GM21447 (cell line): Measurements from ENCODE around the gene R3HDM2.
A peak's percentile ranks its signal among the peaks of the same experiment; 100 is the strongest.

Experiments used
- ATAC-seq: cut with Tn5 transposase; IDR thresholded peaks from one replicate; pipeline ENCODE4 v1.9.1; 2021; ENCODE audit not compliant: unreplicated experiment

R3HDM2 gene

DNA sequence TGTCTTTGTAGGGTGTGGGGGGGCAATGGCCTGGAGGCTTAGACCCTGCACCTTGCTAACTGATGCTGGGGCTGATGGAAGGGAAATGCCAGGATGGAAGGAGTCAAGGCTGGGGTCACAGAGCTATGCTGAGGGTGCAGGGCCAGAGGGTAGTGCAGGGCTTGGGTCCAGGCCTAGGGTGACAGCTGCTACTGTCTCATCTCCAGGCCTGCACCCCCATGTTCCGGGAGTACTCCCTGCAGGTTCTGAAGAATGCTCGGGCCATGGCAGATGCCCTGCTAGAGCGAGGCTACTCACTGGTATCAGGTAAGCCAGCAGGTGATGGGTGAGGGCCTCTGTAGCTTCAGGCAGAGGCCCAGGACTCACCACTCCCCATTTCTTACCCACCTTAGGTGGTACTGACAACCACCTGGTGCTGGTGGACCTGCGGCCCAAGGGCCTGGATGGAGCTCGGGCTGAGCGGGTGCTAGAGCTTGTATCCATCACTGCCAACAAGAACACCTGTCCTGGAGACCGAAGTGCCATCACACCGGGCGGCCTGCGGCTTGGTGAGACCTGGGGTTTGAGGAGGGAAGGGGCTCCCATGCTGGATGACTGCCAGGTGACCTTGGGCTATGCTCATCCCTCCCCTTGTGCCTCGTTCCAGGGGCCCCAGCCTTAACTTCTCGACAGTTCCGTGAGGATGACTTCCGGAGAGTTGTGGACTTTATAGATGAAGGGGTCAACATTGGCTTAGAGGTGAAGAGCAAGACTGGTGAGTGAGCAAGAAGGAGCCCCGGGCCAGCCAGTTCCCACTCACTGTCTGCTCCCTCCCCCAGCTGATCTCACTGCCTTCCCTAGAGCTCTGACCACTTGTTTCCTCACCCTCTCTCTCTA, 197.2 kb downstream of the R3HDM2 start:
- ATAC-seq, result no peak

DNA sequence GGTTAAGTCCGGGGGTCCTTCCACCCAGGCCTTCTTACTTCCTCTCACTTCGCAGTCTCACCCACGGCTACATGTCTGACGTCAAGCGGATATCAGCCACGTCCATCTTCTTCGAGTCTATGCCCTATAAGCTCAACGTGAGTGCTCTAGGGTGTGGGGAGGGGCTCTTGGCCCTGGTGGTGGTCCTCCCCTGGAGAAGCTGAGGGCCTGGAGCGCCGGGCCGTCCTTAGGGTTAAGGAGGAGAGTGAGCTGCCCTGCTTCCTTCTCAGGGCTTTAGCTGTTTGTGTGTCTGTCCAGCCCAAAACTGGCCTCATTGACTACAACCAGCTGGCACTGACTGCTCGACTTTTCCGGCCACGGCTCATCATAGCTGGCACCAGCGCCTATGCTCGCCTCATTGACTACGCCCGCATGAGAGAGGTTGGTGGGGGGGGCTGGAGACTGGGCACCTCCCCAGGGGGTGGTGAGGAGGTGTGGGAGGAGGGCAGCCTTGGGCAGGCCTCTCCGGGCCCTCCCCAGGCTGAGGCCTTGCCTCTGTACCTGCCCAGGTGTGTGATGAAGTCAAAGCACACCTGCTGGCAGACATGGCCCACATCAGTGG, 198.6 kb downstream of the R3HDM2 start:
- ATAC-seq, result no peak

DNA sequence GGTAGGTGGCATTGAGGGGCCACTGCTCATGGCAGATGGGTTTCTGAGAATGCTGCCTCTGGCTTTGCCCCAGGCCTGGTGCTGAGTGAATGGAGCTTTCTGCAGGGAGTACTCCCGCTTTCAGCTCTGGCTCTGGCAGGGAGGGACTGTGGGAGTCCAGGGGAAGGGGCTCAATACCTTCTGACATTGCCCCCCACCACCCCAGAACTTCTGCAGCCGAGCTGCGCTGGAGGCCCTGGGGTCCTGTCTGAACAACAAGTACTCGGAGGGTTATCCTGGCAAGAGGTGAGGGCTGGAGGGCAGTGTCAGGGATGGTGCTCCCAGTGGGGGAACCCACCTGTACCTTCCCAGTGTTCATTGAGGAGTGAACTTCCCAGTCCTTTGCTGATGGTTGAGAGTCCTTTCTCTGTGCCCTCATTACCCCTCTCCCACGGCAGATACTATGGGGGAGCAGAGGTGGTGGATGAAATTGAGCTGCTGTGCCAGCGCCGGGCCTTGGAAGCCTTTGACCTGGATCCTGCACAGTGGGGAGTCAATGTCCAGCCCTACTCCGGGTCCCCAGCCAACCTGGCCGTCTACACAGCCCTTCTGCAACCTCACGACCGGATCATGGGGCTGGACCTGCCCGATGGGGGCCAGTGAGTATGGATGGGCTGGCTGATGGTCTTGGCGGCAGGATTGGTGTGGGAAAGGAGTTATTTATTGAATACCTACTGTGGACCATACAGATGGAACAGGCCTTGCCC, 199.4 kb downstream of the R3HDM2 start:
- ATAC-seq, result no peak

- no peak for ATAC-seq
Observed at GRCh38 chr12:57230381-57231155, 200.3 kb downstream of the R3HDM2 start.

GRCh38 chr12:57229634-57230380, 201.0 kb downstream of the R3HDM2 start, which contains the start of gene SHMT2:
Gene SHMT2 (plus strand): TSS chr12:57229711. CDS start chr12:57229779, 68 bp downstream.
- peak; percentile 57 for ATAC-seq

DNA sequence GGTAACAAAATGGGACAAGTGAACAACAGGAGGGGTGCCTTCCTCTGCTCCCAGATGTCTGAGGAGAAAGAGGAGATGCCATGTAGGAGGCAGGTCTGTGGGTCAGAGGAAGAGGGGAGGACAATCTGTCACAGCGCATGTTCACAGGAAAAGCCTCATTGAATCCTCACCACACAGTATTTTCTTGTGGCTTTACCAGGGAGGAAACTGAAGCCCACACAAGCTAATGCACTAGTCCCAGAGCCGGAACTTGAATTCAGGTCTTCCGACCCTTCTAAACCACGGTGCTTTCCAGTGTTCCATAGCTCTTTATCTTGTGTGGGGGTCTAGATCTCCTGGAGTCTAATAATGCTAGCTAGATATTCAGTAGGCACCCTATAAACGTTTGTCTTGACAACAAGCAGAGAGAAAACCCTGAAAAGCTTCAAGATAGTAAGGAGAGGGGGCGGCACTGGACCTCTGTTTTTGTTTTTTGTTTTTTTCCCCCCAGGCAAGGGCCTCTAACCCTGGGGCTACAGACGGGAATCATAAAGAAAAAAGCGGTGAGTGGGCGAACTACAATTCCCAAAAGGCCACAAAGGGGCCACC, 201.7 kb downstream of the R3HDM2 start:
- ATAC-seq, result peak; percentile 17

DNA sequence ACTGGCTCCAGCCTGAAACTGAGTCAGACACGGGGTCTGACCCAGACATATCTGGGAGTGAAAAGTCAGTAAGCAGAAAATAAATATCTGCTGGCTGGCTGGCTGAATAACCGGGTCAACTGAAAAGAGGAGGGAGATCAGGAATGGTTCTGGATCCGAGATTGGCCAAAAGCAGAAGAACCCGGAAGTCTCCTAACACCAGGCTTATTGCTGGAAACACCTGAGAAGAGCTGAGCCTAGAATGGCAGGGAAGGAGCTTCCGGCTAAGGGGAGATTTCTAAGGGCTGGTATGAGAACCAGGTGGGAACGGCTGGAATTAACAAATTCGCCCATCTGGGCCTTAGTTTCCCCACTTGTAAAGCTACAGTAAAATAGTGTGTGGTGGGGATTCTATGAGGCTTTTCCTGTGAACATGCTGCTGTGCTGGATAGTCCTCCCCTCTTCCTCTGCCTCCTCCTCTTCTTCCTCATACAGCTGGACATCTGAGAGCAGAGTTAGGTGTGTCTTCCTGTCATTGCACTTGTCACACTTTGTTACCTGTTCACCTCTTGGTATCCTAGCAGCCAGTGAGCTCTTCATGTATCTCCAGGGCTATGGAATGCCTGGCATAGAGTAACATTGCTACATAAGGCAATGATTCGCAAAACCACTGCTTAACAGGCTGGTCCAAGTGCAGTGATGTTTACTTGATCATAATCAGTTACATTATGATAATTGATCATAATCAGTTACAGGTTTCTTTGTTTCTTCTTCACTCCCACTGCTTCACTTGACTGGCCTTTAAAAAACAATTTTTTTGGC, 203.3 kb downstream of the R3HDM2 start:
- ATAC-seq, result no peak

- no peak for ATAC-seq
Observed at GRCh38 chr12:57226588-57227314, 204.1 kb downstream of the R3HDM2 start.

- ATAC-seq, result no peak
Observed at GRCh38 chr12:57225680-57226210, 205.1 kb downstream of the R3HDM2 start.

- no peak for ATAC-seq
Observed at GRCh38 chr12:57224973-57225679, 205.7 kb downstream of the R3HDM2 start.

DNA sequence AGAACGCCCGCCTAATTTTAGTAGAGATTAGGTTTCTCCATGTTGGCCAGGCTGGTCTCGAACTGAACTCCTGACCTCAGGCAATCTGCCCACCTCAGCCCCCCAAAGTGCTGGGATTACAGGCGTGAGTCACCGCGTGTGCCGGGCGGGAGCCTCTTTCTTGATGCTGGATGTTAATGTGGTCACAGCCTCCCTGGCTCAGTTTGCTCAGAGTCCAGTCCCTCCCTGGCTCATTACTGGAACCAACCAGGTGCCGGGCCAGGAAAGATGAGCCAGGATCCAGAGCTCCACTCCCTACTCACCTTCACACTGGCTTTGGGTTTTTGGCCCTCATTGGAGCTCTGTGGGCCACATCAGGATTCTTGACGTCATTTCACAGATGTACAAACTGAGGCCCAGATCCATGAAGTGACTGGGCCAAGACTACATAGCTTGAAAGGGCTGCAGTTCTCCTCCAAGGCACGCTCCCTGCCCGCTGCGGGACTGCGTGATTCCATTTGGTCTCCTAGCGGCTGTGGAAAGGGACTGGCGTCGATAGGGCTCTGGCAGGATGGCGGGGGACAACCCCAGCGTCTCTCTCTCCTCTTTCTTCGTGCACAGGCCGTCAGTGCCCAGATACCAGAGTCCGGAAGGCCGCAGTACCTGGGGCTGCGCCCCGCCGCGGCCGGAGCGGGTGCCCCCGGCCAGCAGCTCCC, 206.4 kb downstream of the R3HDM2 start:
- ATAC-seq, result no peak

GRCh38 chr12:57223191-57224165, 207.4 kb downstream of the R3HDM2 start:
- no peak for ATAC-seq

DNA sequence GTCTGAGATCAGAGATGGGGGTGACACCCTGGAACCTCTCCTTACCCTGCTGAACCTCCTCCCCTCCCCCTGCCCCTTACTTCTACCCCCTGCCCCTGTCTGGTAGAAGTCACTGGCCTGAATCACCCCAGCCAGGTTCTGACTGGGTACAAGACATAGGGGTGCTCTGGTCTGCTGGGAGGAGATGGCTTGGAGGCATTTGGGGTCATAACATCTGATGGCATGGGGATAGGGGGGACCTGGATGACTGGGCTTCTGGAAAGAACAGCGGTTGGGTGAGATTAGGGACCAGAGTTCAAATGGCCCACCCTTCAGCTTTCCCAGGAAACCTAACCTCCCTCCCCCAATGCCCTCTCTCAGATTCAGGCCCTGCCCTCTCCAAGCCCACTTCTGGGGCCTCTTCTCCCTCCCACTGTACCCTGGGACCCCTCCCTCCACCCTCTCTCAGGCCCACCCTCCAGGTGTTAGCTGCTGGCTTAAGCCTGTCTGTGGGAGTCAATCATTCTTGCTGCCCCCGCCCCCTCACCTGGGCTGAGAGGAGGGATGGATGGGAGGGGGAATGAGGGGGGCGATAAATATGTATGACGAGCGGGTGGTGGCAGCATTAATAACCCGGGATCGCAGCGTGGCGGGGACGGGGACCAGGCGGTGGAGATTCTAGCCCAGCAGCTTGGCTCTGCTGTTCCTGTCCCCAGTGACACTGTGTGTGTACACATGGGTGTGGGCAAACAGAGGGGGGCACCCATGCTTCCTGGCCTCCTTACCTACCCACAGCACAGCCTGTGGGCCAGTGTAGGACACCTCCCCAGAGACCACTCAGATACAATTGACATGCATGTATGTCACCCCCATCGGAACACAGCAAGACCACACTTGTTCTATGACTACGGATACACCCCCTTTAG, 208.3 kb downstream of the R3HDM2 start:
- ATAC-seq, result no peak

GRCh38 chr12:57221169-57221917, 209.5 kb downstream of the R3HDM2 start:
- no peak for ATAC-seq
